NCI-H1436 treated with DMSO at 0.1 percent for 48 hours (cell line): ENCODE measurements around the gene DVL1.
A peak's percentile ranks its signal among the peaks of the same experiment; 100 is the strongest.

Experiments used
- DNase-seq: peaks from one replicate; lab custom pipeline; 2025; lab: John Stamatoyannopoulos, UW

The DVL1 gene

DNA sequence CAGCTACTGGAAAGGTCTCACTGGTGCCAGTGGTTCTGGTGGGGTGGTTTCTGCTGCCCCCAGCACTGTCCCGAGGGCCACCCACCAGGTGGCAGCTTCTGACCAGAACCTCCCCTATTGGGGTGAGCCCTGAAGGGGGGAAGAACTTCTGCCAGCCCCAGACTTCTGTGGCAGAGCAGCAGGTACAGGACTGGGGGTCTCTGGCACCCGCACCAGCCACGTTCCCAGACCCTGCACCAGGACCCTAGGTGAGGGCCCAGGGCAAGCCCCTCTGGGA lies 39.2 kb downstream of the DVL1 start:
- DNase-seq: no peak

DNA sequence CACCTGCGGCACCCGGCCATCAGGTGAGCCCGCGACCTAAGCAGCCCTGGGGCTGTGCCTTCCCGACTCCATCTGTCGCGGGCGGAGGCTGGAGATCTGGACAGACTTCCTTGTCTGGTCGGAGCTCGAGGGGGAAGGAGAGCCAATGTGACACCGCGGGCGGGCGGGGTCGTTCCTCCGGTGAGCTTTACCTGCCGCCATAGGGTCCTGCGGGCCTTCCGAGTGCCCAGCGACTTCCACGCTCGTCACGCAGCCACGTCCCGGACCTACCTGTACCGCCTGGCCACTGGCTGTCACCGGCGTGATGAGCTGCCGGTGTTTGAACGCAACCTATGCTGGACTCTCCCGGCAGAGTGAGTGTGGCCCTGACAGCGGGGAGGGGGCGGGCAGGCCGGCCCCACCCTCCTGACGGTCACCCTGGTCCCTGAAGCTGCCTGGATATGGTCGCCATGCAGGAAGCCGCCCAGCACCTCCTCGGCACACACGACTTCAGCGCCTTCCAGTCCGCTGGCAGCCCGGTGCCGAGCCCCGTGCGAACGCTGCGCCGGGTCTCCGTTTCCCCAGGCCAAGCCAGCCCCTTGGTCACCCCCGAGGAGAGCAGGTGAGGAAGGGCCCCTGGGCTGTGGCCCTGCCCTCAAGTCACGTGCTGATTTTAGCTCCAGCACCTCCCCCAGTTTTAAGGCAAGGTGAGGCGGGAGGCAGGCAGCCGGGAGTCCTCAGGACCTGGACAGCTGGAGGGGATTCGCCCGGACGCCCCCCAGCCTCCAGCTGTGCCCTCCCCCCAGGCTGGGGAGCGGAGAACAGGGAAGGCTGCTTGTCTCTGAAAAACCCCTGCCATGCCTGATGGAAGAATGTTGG lies 39.7 kb downstream of the DVL1 start:
- no peak for DNase-seq

DNA sequence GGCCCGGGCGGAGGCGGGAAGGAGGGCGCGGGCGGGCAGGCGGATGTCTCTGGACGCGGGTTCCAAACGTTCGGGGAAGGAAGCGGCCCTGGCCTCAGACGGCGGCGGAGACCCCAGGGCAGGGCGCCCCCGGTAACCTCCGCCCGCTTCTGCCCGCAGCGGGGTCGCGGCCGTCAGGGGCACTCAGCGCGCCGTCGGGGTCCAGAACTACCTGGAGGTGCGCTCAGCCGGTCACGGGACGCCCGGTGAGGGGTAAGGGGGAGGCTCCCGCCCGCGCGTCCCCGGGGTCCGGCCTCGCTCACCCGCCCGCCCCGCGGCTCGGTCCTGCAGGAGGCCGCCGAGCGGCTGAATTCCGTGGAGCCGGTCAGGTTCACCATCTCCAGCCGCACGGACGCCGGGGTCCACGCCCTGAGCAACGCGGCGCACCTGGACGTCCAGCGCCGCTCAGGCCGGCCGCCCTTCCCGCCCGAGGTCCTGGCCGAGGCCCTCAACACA lies 40.4 kb downstream of the DVL1 start:
- no peak for DNase-seq

DNA sequence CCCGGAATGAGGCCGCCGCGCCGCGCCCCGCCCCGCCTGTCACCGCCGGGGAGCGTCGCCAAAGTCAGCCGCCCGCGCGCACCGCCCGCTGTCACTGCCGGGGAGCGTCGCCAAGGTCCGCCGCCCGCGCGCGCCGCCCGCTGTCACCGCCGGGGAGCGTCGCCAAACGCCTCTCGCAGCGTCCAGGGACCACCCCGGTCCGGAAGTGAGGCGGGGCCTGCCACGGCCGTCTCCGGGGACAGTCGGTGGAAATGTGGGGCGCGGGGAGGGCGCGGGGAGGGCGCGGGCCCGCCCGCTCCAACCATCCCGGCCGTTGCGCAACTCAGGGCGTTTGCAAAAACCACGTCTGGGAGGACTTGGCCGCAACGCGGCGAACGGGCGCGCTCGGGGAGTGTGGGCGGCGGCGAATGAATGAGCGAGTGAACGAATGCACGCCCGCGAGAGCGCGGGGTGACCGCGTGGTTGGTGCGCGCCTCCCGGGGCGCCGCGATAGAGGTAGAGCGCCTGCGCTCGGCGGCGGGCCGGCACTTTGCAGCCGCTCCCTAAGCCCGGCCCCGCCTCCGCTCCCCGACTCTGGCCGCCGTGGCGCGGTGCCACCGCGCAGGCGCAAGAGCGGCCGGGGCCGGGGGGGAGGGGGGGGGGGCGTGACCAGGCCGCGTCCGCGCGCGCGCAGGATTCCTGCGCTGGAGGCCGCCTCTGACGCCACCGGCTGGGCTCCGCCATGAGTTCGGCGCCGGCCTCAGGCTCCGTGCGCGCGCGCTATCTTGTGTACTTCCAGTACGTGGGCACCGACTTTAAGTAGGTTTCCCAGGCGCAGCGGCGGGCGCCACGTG lies 41.1 kb downstream of the DVL1 start, which contains the start of the genes ACAP3 and PUSL1:
Gene ACAP3, minus strand, starts transcription at position 8 of the 833 bp plus-strand sequence. CDS start 115 bp downstream, outside the sequence.
Gene PUSL1, plus strand, starts transcription at position 675 of the 833 bp plus-strand sequence. Its CDS starts 47 bp downstream, at position 722.
- DNase-seq: no peak

DNA sequence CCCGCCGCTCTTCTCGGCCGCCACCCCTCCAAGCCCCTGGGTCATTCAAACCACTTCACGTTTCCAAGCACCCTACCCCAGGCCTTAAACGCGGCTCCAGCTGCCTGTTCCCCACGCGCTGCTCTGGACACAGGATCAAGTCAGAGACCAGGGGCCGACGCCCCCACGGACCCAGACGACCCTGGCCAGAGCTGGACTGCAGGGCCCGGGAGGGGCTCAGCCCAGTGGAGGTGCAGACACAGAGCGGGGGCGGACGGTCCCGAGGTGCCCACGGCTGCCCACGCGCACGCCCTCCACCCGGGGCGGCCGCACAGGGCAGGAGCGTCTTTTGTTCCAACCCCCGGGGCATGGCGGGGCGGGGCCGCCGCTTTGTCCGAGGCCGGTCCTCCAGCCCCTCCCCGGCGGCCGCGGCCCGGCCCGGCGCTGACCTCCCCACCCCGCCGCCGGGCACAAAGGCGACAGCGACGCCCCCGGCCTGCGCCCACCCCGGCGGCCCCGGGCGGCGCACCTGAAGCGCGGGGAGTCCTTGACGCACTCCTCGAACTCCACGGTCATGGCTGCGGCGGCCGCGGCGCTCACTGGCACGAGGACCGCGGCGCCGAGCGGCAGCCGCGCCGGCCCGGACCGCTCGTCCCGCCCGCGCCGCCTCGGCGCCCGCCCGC lies 41.8 kb downstream of the DVL1 start:
- no peak for DNase-seq

DNA sequence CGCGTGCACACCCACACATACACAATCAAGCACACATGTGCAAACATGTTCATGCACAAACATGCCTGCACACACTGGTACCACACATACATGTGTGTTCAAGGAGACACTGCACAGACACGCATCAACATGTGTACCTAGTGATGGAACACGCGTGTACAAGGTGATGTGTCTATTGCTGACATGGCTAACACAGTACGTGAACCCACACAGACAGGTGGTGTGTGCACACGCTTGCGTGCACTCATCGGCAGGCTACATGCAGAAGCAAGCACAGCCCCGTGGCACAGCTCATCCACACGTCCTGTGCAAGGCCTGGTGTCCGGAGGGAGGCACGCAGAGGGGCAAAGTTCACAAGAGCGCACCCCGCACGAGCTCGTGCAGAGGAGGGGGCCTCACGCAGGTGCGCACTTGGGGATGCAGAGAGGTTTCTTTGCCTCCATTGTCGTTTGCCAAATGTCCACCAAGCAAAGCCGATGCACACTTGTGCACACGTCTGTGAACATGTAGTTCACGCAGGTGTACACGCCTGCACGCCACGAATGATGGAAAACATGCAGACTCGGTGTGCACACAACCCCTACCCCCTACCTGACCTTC lies 42.5 kb downstream of the DVL1 start:
- no peak for DNase-seq

DNA sequence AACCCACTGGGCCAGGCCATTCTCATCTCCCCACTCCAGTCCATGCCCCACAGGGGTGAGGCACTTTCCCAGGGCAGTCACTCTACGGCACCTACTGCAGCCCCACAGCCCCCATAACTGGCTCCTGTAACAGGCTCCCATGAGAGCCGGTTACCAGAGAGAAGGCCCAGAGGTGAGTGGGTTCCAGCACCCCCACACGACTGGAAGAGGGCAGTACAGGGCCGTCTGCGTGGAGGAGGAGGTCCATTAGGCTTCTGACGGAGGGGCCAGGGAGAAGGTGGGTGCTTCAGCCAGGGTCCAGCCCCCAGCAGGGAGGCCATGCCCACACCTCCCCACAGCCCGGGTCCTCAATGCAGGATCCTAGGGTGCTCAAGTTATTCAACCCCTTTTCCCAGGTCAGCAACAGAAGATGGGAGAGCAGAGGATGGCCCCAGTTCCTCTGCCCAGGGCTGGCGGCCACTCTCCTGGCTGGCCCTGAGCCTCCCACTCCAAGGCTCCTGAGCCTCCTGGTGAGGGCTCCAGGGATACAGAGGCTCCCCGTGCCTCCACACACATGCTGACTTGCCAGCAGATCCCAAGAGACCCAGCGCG lies 43.1 kb downstream of the DVL1 start:
- no peak for DNase-seq

DNA sequence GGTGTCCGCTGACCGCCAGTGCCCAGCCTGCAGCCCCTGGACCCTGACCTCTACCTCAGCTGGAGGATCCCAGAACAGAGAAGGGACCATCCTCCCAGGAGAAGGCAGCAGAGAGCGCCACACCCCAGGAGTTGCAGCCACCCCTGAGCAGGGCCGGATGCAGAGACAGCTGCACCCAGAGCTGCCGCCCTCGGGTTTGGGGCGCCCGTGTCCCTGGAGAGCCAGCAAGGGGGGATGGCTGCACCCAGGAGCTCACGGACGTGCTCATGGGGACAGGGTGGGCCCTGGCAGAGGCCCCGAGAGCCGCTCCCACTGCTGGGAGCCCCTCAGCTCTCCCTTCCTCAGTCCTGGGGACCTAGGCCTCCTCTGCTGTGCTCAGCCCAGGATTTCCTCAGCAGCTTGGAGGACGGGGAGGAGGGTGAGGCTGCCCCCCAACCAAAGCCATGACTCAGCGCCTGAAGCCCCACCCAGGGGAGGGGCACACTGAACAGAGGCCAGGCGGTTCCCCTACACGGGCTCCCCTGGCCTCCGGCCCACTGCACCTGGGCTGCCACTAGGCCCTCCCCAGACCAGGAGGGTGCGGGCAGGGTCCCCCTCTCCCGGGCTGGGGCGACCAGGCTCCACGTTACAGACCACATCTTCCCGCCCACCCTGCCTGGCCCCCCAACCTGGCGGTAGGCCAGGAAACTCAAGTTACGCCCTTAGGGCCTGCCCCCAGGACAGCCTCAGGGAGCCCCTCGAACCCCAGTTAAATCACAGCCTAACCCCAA lies 43.7 kb downstream of the DVL1 start:
- DNase-seq: peak; percentile 16

DNA sequence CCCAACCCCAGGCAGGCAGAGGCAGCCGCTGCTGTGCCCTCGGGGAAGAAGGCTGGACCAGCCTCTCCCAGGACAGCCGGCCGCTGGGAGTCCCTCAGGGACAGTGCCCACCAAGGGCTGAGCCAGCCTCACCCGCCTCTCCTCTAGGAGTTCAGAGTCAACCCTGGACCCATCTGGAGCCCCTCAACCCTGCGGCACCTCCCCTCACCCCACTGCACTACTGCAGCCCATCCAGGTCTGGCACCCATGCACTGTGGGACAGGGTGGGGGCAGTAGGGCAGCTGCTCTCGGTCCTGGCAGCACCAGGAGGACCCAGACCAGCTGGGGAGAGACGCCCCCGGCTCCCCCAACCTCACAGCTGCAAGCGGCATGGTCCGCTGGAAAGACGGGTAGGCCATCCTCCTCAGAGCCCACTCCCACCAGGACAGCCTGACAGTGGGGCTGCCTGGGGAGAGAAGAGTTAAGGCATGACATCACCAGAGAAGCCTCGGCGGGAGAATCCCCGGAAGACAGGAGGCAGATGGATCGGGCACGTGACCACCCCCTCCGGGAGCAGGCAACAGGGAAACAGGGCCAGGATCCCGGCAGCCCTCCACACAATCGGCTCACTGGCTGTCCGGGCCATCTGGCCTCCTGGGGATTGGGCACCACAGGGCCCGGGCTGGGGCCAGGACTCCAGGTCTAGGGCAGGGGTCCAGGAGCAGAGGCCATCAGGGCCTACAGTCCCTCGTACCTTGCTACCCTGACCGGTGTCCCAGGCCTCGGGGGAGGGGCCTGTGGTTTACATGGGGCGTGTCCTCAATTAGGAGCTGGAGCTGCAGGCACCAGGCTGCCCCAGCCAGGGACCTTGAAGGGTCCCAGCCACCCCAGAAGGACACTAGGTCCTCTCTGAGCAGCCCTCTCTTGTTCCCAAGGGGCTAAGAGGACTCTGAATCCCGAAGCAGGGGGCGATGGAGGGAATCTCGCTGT lies 44.6 kb downstream of the DVL1 start:
- DNase-seq: peak; percentile 41

DNA sequence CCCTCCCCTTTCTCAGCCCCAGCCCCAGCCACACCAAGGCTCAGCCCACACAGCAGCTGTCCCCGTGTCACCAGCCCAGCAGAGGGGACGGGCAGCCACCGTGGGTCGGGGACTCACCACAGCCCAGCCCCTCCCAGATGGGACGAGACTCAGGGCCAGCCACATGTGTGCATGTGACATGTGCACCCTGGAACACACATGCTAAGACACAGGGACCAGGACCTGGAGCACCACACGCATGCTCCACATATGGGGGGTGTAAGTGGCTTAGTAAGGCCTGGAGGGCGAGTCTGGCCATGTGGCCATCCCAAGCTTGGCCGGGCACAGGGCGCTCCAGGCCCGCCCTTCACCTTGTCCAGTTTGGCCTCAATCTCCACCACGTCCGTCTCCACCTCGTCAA lies 45.5 kb downstream of the DVL1 start:
- no peak for DNase-seq

DNA sequence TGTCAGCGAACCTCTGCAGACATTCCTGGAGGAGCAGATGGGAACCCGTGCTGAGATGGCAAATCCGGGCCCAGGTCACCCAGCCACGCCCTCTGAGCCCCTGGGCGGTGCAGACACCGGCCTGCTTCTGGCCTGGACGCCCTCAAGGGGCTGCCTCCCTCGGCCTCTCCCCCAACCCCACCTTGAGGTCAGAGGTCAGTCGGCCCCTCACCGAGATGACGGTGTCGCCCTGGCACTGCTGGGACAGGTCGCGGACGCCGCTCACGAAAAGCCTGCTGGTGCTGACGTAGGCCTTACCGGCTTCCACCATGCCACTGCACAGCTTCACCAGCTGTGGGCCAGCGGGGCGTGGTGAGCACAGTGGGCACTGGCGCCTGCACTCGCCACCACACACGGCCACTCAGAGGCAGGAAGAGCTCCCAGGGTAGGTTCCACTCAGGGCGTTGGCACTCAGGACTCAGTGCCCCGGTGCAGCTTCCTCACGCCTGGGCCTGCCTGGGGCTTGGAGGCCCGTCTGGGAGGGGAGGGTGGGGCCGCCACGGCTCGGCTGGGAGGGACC lies 46.2 kb downstream of the DVL1 start:
- no peak for DNase-seq

DNA sequence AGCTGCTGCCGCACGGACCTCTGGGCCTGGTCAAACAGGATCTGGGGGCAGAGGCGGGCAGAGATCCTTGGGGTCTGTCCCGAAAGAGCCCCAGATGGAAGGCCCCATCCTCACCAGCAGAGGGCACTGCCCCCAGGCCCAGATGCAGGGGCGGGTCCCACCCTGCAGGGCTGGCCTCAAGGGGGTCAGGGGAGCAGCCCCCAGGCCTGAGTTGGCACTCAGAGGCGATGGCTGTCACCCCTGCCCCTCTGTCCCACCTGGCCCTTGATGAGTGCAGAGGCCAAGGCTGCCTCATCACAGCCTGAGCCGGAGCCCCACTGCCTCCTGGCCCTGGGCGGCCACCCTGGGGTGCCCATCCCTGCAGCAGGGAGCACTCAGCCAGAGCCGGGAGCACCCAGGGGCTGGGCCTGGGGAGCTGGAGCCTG lies 47.2 kb downstream of the DVL1 start:
- no peak for DNase-seq

DNA sequence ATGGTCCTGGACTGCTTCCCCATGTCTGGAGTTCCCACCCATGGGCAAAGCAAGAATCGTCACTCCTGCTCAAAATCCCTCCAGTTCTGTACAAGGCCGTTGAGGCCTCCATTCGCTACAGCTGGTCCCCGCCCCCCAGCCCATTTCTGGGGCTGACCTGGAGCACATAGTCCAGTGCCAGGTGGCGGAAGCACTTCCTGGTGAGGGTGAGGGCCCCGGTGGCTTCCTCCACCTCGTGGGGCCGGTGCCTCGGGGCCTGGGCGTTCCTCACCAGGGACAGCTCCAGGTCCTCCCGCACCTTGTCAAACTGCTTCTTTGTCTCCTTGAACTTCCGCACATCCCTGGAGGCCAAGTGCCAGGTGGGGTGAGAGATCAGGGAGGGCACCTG lies 48.9 kb downstream of the DVL1 start:
- no peak for DNase-seq

DNA sequence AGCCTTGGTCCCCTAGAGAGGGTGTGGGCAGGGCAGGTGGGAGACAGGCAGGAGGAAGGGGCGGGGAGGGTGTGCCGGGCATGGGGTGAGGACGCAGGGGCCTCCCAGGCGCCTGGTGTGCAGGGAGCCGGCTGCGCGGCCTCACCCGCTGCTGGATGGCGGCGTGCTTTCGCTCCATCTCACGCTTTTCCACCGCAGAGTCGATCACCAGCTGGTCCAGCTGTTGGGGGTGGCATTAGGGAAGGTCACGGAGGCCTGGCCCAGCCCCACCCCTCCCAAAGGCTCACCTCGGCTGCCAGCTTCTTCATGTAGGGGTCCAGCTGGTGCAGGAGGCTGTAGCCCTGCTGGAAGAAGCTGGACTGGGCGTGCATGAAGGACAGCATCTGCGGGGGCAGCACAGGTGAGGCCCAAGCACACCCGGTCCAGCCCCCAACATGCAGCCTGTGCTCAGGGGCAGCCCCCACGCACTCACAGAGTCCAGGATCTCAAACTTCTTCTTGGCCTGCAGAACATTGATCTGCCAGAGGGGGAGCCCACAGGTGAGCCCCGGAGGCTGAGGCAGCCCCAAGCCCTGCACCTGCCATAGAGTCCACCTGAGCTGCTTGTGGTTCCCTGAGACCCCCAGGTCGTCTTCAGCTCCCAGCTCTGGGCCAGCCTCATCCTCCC lies 49.4 kb downstream of the DVL1 start:
- no peak for DNase-seq

DNA sequence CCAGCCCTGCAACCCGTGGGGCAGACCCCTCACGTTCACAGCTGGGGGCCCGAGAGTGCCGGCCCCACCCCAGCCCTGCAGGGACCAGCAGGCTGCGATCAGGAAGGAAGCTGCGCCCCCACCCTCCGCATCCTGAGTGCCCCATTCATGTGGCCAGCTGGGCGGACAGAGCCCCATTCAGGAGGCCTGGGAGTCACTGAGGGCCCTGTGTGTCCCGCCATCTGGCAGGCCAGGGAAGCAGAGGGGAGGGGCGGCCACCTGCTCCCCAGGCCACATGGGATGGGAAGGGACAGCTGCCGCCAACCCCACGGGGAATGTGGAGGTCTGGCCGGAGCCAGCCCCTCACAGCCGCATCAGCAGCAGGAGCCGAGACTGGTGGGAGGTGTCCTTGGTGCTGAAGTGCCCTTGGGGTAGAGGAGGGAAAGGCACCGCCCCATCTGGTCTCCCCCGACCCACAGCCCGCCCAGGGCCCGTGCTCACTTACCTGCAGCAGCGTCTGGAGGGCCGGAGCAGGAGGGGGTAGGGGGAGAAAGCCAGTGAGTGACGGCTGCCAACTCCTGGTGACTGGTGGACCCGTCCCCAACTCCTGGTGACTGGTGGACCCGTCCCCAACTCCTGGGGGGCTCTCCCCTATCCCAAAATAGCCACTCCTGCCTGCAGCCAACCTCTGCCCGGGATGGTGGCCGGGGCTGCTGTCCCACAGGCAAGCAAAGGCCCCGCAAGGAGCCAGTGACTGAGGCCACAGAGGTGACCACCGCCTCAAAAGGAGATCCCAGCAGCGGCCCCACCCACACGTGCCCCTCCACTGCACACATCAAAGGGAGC lies 50.1 kb downstream of the DVL1 start:
- DNase-seq: no peak

DNA sequence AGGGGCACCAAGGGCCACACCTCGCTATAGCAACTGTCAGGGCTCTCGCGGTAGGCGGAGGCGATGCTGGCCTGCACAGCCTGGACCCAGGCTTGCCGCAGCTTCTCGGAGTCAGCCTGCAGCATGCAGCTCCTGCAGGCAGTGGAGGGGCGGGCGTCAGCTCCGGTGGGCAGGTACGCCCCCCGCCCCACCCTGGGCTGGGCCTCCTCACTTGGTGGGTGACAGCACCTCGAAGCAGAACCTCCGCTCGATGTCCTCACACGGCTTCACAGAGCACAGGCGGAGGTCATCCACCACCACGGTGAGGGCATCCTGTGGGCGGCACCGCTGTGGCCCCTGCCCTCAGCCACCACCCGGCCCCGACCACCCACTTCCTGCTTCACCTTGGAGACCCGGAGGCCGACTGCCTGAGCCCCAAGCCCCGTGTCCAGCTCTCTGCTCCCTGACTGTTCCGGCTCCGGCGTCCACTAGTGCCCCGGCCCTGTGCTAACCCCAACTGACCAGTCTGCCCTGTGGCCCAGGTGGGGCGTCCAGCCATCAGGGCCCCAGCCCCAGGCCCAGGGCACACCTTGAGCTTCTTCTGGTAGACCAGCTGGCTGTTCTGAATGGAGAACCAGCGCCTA lies 51.3 kb downstream of the DVL1 start:
- DNase-seq: no peak
